Liver (tissue), 3 donors: ENCODE results near the gene JMJD6.

Experiments used
- EGR1 ChIP-seq, 2 donors: IDR thresholded peaks; 2 replicates each; pipeline ENCODE4 v1.6.1; 2016 to 2018; ENCODE audit warnings: antibody characterized with exemption in 2 of 2, low read depth in 2 of 2
- GABPA ChIP-seq, 2 donors: IDR thresholded peaks in 1 of 2; conservative IDR thresholded peaks in 1 of 2; 2 replicates each; pipeline ENCODE4 v1.6.1; 2016; ENCODE audit warnings: antibody characterized with exemption in 2 of 2, mild to moderate bottlenecking in 1 of 2, moderate library complexity in 1 of 2
- JUND ChIP-seq, 2 donors: IDR thresholded peaks; 2 replicates each; pipeline ENCODE4 v1.6.1; 2016; ENCODE audit warnings: antibody characterized with exemption in 2 of 2
- NR2F2 ChIP-seq: IDR thresholded peaks from 2 replicates; pipeline ENCODE4 v1.6.1; 2016; ENCODE audit warnings: antibody characterized with exemption
- RAD21 ChIP-seq, 2 donors: IDR thresholded peaks; 2 replicates each; pipeline ENCODE4 v1.6.1; 2016; ENCODE audit warnings: antibody characterized with exemption in 2 of 2, mild to moderate bottlenecking in 2 of 2
- RXRA ChIP-seq, 2 donors: IDR thresholded peaks; 2 replicates each; pipeline ENCODE4 v1.6.1; 2017 to 2018; ENCODE audit warnings: antibody characterized with exemption in 2 of 2, mild to moderate bottlenecking in 1 of 2
- SP1 ChIP-seq: IDR thresholded peaks from 2 replicates; pipeline ENCODE4 v1.6.1; 2018; ENCODE audit warnings: antibody characterized with exemption, mild to moderate bottlenecking
- TAF1 ChIP-seq: conservative IDR thresholded peaks from 2 replicates; pipeline ENCODE4 v1.6.1; 2016; ENCODE audit warnings: antibody characterized with exemption, mild to moderate bottlenecking
- YY1 ChIP-seq: IDR thresholded peaks from 2 replicates; pipeline ENCODE4 v1.6.1; 2016; ENCODE audit warnings: antibody characterized with exemption, mild to moderate bottlenecking
- TF ChIP-seq, protein P1 (sequence below): fragments of 150-350 bp; IDR thresholded peaks from 2 replicates; pipeline ENCODE4 v1.5.1; 2017; ENCODE audit warnings: improper control_type of control experiment, low read depth, low read length; ENCODE audit not compliant: missing input control
- TF ChIP-seq, protein P2 (sequence below): IDR thresholded peaks from 2 replicates; pipeline ENCODE4 v1.6.1; 2016; ENCODE audit warnings: antibody characterized with exemption
- TF ChIP-seq, protein P3 (sequence below): IDR thresholded peaks from 2 replicates; pipeline ENCODE4 v1.6.1; 2016; ENCODE audit warnings: antibody characterized with exemption
- TF ChIP-seq, protein P4 (sequence below): IDR thresholded peaks from 2 replicates; pipeline ENCODE4 v1.6.1; 2016; ENCODE audit warnings: antibody characterized with exemption, mild to moderate bottlenecking
- donor health status: healthy.
- donor health status: healthy.

DNA sequence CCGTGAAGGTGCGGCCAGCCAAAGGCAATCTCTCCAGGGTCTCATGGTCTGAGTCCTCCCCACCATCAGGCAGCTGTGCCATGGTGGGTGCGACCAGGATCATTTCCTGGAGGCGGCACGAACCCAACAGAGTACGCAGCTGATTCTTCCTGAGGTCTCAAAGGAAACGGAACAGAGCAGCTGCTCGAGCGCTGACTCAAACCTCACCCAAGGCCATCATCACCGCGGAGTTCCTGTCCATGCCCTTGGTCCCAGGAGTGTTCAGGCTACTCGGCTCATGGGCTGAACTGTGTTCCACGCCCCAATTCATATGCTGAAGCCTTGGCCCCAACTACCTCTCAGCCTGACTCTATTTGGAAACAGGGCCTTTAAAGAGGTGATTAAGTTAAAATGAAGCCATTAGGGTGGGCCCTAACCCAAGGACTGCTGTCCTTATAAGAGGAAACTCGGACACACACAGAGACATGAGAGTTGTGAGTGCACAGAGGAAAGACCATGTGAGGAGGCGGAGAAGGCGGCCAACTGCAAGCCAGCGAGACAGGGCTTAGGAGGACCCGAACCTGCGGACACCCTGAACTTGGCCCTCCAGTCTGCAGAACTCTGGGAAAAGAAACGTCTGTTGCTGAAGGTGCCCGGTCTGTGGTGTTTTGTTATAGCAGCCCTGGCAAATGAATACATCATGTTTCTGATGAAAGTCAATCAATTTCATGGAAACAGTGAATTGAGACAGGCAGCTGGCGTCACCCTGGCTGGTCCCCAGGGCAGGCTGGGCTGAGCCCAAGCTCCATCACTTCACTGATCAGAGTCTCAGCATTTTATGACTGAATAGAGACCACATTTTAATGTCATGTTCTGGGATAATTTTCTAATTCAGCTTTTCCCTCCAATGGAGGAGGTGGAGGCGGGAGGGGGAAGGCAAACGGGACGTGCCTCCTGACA lies 29.4 kb downstream of the JMJD6 start:
- no peak for TF ChIP-seq EGR1 (IDR thresholded peaks at IDR 0.05; ENCODE audit: low read depth in 2 of 2)
- TF ChIP-seq, protein P1, sequence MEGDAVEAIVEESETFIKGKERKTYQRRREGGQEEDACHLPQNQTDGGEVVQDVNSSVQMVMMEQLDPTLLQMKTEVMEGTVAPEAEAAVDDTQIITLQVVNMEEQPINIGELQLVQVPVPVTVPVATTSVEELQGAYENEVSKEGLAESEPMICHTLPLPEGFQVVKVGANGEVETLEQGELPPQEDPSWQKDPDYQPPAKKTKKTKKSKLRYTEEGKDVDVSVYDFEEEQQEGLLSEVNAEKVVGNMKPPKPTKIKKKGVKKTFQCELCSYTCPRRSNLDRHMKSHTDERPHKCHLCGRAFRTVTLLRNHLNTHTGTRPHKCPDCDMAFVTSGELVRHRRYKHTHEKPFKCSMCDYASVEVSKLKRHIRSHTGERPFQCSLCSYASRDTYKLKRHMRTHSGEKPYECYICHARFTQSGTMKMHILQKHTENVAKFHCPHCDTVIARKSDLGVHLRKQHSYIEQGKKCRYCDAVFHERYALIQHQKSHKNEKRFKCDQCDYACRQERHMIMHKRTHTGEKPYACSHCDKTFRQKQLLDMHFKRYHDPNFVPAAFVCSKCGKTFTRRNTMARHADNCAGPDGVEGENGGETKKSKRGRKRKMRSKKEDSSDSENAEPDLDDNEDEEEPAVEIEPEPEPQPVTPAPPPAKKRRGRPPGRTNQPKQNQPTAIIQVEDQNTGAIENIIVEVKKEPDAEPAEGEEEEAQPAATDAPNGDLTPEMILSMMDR, result no peak
- no peak for TF ChIP-seq RAD21 (IDR thresholded peaks at IDR 0.05)
- TF ChIP-seq, protein P2, sequence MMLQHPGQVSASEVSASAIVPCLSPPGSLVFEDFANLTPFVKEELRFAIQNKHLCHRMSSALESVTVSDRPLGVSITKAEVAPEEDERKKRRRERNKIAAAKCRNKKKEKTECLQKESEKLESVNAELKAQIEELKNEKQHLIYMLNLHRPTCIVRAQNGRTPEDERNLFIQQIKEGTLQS, result no peak
- no peak for TF ChIP-seq RXRA (IDR thresholded peaks at IDR 0.05)
- TF ChIP-seq SP1, result no peak
- TF ChIP-seq, protein P3, sequence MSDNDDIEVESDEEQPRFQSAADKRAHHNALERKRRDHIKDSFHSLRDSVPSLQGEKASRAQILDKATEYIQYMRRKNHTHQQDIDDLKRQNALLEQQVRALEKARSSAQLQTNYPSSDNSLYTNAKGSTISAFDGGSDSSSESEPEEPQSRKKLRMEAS, result no peak
- no peak for TF ChIP-seq YY1
- TF ChIP-seq, protein P4, sequence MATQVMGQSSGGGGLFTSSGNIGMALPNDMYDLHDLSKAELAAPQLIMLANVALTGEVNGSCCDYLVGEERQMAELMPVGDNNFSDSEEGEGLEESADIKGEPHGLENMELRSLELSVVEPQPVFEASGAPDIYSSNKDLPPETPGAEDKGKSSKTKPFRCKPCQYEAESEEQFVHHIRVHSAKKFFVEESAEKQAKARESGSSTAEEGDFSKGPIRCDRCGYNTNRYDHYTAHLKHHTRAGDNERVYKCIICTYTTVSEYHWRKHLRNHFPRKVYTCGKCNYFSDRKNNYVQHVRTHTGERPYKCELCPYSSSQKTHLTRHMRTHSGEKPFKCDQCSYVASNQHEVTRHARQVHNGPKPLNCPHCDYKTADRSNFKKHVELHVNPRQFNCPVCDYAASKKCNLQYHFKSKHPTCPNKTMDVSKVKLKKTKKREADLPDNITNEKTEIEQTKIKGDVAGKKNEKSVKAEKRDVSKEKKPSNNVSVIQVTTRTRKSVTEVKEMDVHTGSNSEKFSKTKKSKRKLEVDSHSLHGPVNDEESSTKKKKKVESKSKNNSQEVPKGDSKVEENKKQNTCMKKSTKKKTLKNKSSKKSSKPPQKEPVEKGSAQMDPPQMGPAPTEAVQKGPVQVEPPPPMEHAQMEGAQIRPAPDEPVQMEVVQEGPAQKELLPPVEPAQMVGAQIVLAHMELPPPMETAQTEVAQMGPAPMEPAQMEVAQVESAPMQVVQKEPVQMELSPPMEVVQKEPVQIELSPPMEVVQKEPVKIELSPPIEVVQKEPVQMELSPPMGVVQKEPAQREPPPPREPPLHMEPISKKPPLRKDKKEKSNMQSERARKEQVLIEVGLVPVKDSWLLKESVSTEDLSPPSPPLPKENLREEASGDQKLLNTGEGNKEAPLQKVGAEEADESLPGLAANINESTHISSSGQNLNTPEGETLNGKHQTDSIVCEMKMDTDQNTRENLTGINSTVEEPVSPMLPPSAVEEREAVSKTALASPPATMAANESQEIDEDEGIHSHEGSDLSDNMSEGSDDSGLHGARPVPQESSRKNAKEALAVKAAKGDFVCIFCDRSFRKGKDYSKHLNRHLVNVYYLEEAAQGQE, result no peak
- no peak for TF ChIP-seq JUND (IDR thresholded peaks at IDR 0.05)
- no peak for TF ChIP-seq NR2F2
- TF ChIP-seq TAF1, result no peak
- TF ChIP-seq GABPA (IDR thresholded peaks at IDR 0.05 in 1 of 2, conservative IDR thresholded peaks at IDR 0.05 in 1 of 2), result no peak
